Stimulated activated naive CD8-positive, alpha-beta T cell treated with anti-CD3 and anti-CD28 coated beads, Interleukin-15, amount 100 ng/mL, for 72 hours (primary cell): ENCODE results near the gene TNFRSF19.
"Not testable (repeated sequence)": the region's sequence is repeated elsewhere in the genome, so short reads cannot be mapped to it uniquely, and the experiment has no call there.

Experiments used
- ATAC-seq: fragments of 150-1000 bp; cut with Tn5 transposase; 2 replicates; pipeline ENCODE4 v1.10.0; 2021; ENCODE audit warnings: mild to moderate bottlenecking, moderate library complexity
- DNase-seq, 2 donors: peaks; one replicate each; pipeline ENCODE4 v3.0.0; 2021 to 2022
- H3K27ac Mint-ChIP-seq, 2 donors: one replicate each; pipeline ENCODE4 v1.8.0; 2022; ENCODE audit warnings: mild to moderate bottlenecking in 2 of 2, mixed read lengths in 2 of 2, moderate library complexity in 2 of 2
- H3K27me3 Mint-ChIP-seq: one replicate; pipeline ENCODE4 v1.8.0; 2022; ENCODE audit warnings: mixed read lengths
- H3K4me1 Mint-ChIP-seq: one replicate; pipeline ENCODE4 v1.8.0; 2022; ENCODE audit warnings: mild to moderate bottlenecking, mixed read lengths
- H3K4me3 Mint-ChIP-seq, 2 donors: one replicate each; pipeline ENCODE4 v1.8.0; 2022; ENCODE audit warnings: mild to moderate bottlenecking in 2 of 2, mixed read lengths in 2 of 2, moderate library complexity in 1 of 2
- H3K9me3 Mint-ChIP-seq, 2 donors: one replicate each; pipeline ENCODE4 v1.8.0; 2022; ENCODE audit warnings: mixed read lengths in 2 of 2

The TNFRSF19 gene

DNA sequence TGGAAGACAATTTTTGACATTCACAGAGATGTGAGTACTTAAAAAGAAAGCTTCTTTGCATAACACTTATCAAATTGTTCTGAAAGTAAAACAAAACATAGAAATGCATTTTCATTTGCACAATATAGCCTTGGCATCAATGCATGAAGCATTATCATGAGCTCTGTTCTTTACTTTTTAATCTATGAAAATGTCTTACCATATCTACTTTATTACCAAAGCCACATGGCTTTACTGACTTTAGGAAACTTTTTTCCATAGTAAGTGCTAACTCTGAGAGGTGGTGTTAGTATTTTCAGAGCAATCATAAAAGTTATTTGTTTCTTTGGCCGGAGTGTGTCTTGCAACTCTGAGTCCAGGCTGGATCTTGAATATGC lies 10.5 kb downstream of the TNFRSF19 start:
- H3K4me1 Mint-ChIP-seq: peaks cover 10% of the 10 kb centered on the region
- no peaks in the 10 kb centered on the region for H3K9me3 Mint-ChIP-seq
- H3K4me3 Mint-ChIP-seq: no peak overlapping the region
- no peak overlapping the region for H3K27ac Mint-ChIP-seq
- DNase-seq (no peak), ATAC-seq (no peak)
- peaks cover 63% of the 10 kb centered on the region for H3K27me3 Mint-ChIP-seq

- Mint-ChIP-seq H3K27me3 (peaks cover 60% of the 10 kb centered on the region), H3K9me3 (no peaks in the 10 kb centered on the region), H3K27ac (no peak overlapping the region), H3K4me1 (peaks cover 10% of the 10 kb centered on the region), H3K4me3 (no peak overlapping the region)
- DNase-seq (no peak), ATAC-seq (no peak)
Measured at GRCh38 chr13:23583491-23583890, 13.3 kb downstream of the TNFRSF19 start.

DNA sequence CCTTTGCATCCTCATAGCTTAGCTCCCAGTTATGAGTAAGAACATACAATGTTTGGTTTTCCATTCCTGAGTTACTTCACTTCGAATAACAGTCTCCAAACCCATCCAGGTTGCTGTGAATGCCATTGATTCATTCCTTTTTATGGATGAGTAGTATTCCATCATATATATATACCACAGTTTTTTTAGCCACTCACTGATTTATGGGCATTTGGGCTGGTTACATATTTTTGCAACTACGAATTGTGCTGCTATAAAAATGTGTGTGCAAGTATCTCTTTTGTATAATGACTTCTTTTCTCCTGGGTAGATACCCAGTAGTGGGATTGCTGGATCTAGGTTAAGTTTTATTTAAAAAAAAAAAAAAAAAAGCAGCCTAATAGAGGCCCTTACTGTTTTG lies 14.1 kb downstream of the TNFRSF19 start:
- Mint-ChIP-seq H3K9me3 (no peaks in the 10 kb centered on the region), H3K4me3 (no peak overlapping the region), H3K27me3 (peaks cover 67% of the 10 kb centered on the region), H3K27ac (no peak overlapping the region), H3K4me1 (peaks cover 10% of the 10 kb centered on the region)
- no peak for ATAC-seq
- no peak for DNase-seq

GRCh38 chr13:23586336-23586735 lies 16.1 kb downstream of the TNFRSF19 start:
- no peak overlapping the region for H3K27ac Mint-ChIP-seq
- H3K27me3 Mint-ChIP-seq: peaks cover 51% of the 10 kb centered on the region
- no peak for DNase-seq
- H3K4me1 Mint-ChIP-seq: no peaks in the 10 kb centered on the region
- no peak overlapping the region for H3K4me3 Mint-ChIP-seq
- no peak for ATAC-seq
- no peaks in the 10 kb centered on the region for H3K9me3 Mint-ChIP-seq

GRCh38 chr13:23588666-23589065 lies 18.5 kb downstream of the TNFRSF19 start:
- H3K4me1 Mint-ChIP-seq: no peaks in the 10 kb centered on the region
- no peak overlapping the region for H3K4me3 Mint-ChIP-seq
- no peak for DNase-seq
- no peak for ATAC-seq
- H3K27ac Mint-ChIP-seq: no peak overlapping the region
- H3K27me3 Mint-ChIP-seq: peaks cover 30% of the 10 kb centered on the region
- H3K9me3 Mint-ChIP-seq: no peaks in the 10 kb centered on the region

DNA sequence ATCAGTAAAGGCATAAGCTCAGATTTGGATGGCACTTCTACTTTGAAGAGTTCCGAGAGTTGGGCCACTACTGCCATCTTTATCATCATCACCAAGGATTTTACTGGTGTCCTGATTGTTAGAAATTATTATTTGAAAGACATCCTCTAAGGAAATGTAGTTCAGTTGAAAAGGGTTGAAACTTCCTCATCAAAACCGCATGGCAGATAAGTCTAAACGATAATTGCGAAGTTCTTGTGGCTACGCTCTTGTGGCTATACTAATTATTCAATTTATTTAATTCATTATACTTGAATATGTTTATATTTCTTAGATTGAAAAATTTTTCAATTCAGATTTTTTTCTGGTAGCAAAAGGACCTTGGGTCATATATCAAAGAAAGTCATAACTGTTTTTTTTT lies 22.4 kb downstream of the TNFRSF19 start:
- no peak for ATAC-seq
- H3K27me3 Mint-ChIP-seq: peaks cover 20% of the 10 kb centered on the region
- no peaks in the 10 kb centered on the region for H3K4me1 Mint-ChIP-seq
- no peaks in the 10 kb centered on the region for H3K9me3 Mint-ChIP-seq
- H3K4me3 Mint-ChIP-seq: no peak overlapping the region
- no peak overlapping the region for H3K27ac Mint-ChIP-seq
- DNase-seq: no peak

GRCh38 chr13:23593148-23593547 lies 22.9 kb downstream of the TNFRSF19 start:
- DNase-seq: no peak
- no peak overlapping the region for H3K27ac Mint-ChIP-seq
- no peak overlapping the region for H3K4me3 Mint-ChIP-seq
- H3K4me1 Mint-ChIP-seq: no peaks in the 10 kb centered on the region
- no peak for ATAC-seq
- peaks cover 20% of the 10 kb centered on the region for H3K27me3 Mint-ChIP-seq
- no peaks in the 10 kb centered on the region for H3K9me3 Mint-ChIP-seq

DNA sequence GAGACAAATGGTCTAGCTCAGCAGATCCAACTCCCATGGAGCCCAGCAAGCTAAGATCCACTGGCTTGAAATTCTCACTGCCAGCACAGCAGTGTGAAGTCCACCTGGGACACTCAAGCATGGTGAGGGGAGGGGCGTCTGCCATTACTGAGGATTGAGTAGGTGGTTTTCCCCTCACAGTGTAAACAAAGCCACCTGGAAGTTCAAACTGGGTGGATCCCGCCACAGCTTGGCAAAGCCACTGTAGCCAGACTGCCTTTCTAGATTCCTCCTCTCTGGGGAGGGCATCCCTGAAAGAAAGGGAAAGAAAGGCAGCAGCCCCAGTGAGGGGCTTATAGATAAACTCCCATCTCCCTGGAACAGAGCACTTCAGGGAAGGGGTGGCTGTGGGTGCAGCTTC lies 24.1 kb downstream of the TNFRSF19 start:
- DNase-seq, H3K27ac Mint-ChIP-seq, H3K4me1 Mint-ChIP-seq, ATAC-seq, H3K4me3 Mint-ChIP-seq, H3K9me3 Mint-ChIP-seq: not testable (repeated sequence)
- peaks cover 12% of the 10 kb centered on the region for H3K27me3 Mint-ChIP-seq

DNA sequence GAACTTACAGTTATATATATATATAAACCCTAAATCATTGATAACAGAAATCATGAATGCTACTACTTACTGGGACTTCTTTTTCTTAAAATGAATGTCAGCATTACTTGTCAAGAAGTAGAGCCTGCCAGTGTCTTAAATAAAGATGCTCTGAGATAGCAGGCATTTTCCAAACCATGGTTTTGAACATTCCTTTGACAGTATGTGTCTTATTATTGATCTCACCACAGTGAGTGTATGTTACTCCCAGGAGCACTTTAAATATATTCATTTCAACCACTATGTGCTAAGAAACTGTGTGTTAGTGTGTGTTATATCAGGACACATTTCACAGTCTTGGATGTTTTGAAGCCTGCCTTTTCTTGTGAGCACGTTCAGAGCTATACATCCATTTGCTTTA lies 28.2 kb downstream of the TNFRSF19 start:
- H3K27me3 Mint-ChIP-seq: peaks cover 8% of the 10 kb centered on the region
- no peak overlapping the region for H3K27ac Mint-ChIP-seq
- H3K4me1 Mint-ChIP-seq: no peaks in the 10 kb centered on the region
- no peak overlapping the region for H3K4me3 Mint-ChIP-seq
- peaks cover 0 to 6% of the 10 kb centered on the region in 2 donors for H3K9me3 Mint-ChIP-seq
- no peak for DNase-seq
- no peak for ATAC-seq

- no peaks in the 10 kb centered on the region for H3K4me1 Mint-ChIP-seq
- H3K27me3 Mint-ChIP-seq: peaks cover 8% of the 10 kb centered on the region
- DNase-seq (no peak), ATAC-seq (no peak)
- H3K4me3 Mint-ChIP-seq: no peak overlapping the region
- H3K9me3 Mint-ChIP-seq: peaks cover 0 to 6% of the 10 kb centered on the region in 2 donors
- H3K27ac Mint-ChIP-seq: no peak overlapping the region
Measured at GRCh38 chr13:23599083-23599925, 29.1 kb downstream of the TNFRSF19 start.

DNA sequence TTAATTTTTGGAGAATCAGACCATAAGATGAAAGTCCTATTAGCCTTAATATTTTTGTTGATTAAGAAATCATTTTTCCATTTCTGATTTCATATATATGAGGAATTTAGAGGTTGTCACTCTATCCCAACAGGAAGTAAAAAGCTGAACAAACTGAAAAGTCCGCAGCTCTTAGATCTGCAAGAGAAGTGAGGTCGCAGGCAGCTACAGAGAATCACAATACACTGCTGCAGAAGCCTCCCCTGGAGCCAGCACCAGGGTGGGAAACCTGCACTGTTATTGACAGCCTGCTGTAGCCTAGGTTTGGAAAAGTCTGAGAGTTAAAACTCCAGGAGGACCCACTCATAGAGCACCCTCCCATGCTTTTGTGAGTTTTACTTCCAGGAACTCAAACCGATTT lies 29.9 kb downstream of the TNFRSF19 start:
- ATAC-seq (no peak), DNase-seq (no peak)
- Mint-ChIP-seq H3K4me1 (no peaks in the 10 kb centered on the region), H3K27me3 (peaks cover 6% of the 10 kb centered on the region), H3K4me3 (no peak overlapping the region), H3K9me3 (peaks cover 0 to 6% of the 10 kb centered on the region in 2 donors), H3K27ac (no peak overlapping the region)

DNA sequence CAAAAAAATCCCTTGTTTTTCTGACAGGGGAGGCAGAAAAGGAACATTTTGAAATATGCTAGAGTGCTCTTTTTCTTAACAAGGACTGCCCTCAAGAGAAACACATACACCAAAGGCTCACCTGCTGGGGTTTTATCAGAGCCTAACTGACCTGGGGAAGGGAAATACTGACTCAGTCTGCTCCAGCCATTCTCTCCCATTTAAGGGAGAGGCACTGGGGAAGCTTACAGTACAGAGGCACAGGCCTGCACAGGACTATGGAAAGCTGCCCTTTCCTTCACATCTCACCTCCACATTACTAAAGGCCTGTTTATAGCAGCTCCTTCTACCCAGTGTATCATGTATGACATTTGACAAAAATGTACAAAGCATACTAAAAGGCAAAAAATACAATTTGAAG lies 30.3 kb downstream of the TNFRSF19 start:
- ATAC-seq (no peak), DNase-seq (no peak)
- peaks cover 0 to 6% of the 10 kb centered on the region in 2 donors for H3K9me3 Mint-ChIP-seq
- H3K4me3 Mint-ChIP-seq: no peak overlapping the region
- H3K27me3 Mint-ChIP-seq: peaks cover 1% of the 10 kb centered on the region
- H3K4me1 Mint-ChIP-seq: no peaks in the 10 kb centered on the region
- no peak overlapping the region for H3K27ac Mint-ChIP-seq

DNA sequence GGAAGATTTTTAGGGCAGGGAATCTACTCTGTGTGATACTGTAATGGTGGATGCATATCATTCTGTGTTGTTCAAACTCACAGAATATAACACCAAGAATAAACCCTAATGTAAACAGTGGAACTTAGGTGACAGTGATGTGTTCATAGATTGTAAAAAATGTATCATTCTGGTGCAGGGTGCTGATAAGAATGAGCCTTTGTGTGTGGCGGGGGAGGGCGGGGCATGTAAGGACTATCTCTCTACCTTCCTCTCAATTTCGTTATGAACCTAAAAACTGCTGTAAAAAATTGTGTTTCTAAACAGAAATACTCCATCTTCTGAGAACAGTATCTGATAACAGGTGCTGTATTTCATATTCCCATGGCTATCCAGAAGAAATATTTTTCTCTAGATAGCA lies 35.6 kb downstream of the TNFRSF19 start:
- no peaks in the 10 kb centered on the region for H3K9me3 Mint-ChIP-seq
- DNase-seq (no peak), ATAC-seq (no peak)
- no peak overlapping the region for H3K4me3 Mint-ChIP-seq
- peaks cover 13% of the 10 kb centered on the region for H3K4me1 Mint-ChIP-seq
- H3K27ac Mint-ChIP-seq: no peak overlapping the region
- peaks cover 11% of the 10 kb centered on the region for H3K27me3 Mint-ChIP-seq

DNA sequence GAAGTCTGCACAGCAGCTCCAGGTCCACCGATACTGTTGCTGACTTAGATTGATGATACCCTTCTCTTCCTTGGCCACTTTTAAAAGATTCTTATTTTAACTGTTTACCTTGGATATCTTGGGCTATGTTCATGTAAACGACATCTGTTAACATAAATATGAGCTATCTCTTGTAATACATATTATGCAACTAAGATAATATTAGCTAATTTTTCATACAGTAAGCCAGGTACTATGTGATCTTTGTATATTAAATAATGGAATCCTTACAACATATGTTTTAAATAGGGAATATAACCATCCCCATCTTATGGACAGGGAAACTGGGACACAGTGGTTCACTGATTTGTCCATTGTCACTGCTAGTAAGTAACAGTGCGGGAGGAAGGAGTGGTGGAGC lies 37.9 kb downstream of the TNFRSF19 start:
- H3K9me3 Mint-ChIP-seq: no peaks in the 10 kb centered on the region
- no peak overlapping the region for H3K27ac Mint-ChIP-seq
- ATAC-seq (no peak), DNase-seq (no peak)
- peaks cover 13% of the 10 kb centered on the region for H3K4me1 Mint-ChIP-seq
- H3K4me3 Mint-ChIP-seq: no peak overlapping the region
- peaks cover 26% of the 10 kb centered on the region for H3K27me3 Mint-ChIP-seq

DNA sequence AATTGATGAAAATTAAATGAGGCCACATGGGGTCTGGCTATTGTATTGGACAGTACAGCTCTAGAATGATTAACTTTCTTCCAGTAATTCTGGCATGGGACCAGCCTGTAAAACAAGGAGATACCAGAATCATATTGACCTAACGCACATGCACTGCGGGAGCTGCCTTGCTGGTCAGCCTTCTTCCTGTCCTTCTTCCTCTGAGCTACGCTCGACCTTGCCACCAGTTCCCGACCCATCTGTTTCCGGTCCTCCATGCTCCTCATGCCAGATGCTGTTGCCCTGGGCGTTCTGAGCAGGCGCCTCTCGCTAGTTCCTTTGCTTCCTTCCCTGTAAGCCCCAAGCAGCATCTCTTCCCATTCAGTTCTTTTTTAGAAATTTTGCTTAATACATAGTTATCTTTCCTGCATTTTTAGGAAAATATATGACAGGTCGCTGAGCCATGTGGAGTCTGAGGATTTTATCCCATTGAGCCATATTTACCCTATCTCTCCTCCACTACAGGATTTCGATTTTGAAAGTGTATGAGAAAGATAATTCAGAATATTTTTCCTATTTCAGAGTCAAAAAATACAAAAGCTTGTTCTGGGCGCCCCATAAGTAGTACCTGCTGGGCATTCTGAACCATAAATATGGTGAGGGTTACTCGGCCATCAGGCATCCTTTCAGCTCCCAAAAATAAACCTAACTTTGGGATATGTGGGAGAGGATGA lies 38.6 kb downstream of the TNFRSF19 start:
- ATAC-seq: no peak
- Mint-ChIP-seq H3K4me1 (peaks cover 13% of the 10 kb centered on the region), H3K4me3 (peak overlapping the region in 1 of 2 donors; percentile 9), H3K27ac (no peak overlapping the region), H3K9me3 (no peaks in the 10 kb centered on the region), H3K27me3 (peaks cover 34% of the 10 kb centered on the region)
- no peak for DNase-seq

GRCh38 chr13:23609414-23609760 lies 39.2 kb downstream of the TNFRSF19 start:
- Mint-ChIP-seq H3K4me3 (peak overlapping the region in 1 of 2 donors; percentile 9), H3K27ac (no peak overlapping the region), H3K27me3 (peaks cover 38% of the 10 kb centered on the region), H3K4me1 (peaks cover 13% of the 10 kb centered on the region), H3K9me3 (no peaks in the 10 kb centered on the region)
- DNase-seq: no peak
- no peak for ATAC-seq
